ENCODE measurements around the gene ASB7. TPM values are rescaled to one million over a fixed set of nuclear protein-coding genes. Genes with fewer than 3 reads are reported as not detected.

ASB7 gene
- total and polyA plus RNA-seq, 10 donors: 3.4 to 27.1 (median 16.2) TPM

DNA sequence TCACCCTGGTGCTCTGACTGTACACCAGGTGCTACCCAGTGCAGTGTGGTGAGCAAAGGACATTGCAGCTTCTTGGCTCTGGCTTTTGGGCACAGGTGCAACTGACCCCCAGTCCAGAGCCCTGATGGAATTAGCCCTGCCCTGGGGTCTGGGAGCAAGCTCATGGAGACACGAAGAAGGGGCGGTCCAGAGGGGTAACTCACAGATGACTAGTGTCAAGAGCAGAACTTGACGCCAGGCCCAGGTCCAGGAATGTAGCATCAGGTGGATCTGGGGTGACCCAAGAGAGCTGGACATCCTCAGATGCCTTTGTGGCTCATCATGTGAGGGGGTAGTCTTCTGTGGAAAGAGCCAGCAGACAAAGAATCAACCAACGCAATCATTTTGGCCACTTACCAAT lies 88.9 kb downstream of the ASB7 start:
- Histone ChIP-seq H3K36me3 (no peaks in the 10 kb centered on the region), H3K9me3 (peaks cover 0 to 7% (median 0%) of the 10 kb centered on the region in 8 donors), H3K27me3 (replicated peaks in 1 of 7) (peaks cover 0 to 15% (median 0%) of the 10 kb centered on the region in 7 donors), H3K4me1 (peaks cover 0 to 14% (median 0%) of the 10 kb centered on the region in 6 donors), H3K4me3 (no peak overlapping the region), H3K27ac (no peak overlapping the region)
- no peak for DNase-seq
- 94 to 96% (median 94%) methylated on average over 4 of the region's 4 CpGs for WGBS, 5 donors
- intact Hi-C loops (cut with DNase I; ENCODE audit: low total_unique reads): no loop called here
- TF ChIP-seq, protein P1, sequence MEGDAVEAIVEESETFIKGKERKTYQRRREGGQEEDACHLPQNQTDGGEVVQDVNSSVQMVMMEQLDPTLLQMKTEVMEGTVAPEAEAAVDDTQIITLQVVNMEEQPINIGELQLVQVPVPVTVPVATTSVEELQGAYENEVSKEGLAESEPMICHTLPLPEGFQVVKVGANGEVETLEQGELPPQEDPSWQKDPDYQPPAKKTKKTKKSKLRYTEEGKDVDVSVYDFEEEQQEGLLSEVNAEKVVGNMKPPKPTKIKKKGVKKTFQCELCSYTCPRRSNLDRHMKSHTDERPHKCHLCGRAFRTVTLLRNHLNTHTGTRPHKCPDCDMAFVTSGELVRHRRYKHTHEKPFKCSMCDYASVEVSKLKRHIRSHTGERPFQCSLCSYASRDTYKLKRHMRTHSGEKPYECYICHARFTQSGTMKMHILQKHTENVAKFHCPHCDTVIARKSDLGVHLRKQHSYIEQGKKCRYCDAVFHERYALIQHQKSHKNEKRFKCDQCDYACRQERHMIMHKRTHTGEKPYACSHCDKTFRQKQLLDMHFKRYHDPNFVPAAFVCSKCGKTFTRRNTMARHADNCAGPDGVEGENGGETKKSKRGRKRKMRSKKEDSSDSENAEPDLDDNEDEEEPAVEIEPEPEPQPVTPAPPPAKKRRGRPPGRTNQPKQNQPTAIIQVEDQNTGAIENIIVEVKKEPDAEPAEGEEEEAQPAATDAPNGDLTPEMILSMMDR (IDR thresholded peaks at IDR 0.05 in 8 of 11, conservative IDR thresholded peaks at IDR 0.05 in 3 of 11): no peak
- no peak for TF ChIP-seq POLR2A (IDR thresholded peaks at IDR 0.05)

DNA sequence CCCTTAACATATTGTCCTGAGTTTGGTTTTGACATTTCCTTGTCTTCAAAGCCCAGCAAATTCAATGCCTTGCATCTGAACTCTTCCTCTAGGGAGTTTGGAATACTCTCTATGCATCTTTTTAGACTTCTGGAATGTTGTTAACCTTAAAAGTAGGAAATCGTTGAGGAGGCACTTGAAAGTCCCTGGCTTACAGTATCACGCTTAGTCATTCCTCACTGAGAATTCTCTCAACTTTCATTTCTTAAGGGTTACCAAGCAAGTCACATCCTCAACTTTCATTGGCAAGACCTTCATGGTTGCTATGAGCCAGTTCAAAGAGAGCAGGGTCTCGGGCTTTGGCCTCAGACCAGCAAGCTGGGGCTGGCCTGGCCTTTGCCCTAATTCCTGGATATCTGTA lies 89.9 kb downstream of the ASB7 start:
- Histone ChIP-seq H3K4me1 (peaks cover 0 to 14% (median 0%) of the 10 kb centered on the region in 6 donors), H3K4me3 (no peak overlapping the region), H3K27me3 (replicated peaks in 1 of 7) (peaks cover 0 to 12% (median 0%) of the 10 kb centered on the region in 7 donors), H3K27ac (peak overlapping the region in 3 of 8 donors; percentile 25 to 56 (median 33)), H3K36me3 (no peaks in the 10 kb centered on the region), H3K9me3 (peaks cover 0 to 7% (median 0%) of the 10 kb centered on the region in 8 donors)
- DNase-seq: no peak
- intact Hi-C loops (cut with DNase I; ENCODE audit: low total_unique reads): no loop called here
- 43 to 79% (median 60%) methylated on average over 3 of the region's 3 CpGs for WGBS, 5 donors
- TF ChIP-seq, protein P1 (IDR thresholded peaks at IDR 0.05 in 8 of 11, conservative IDR thresholded peaks at IDR 0.05 in 3 of 11): no peak
- TF ChIP-seq POLR2AphosphoS5 (IDR thresholded peaks at IDR 0.05) (no peak), POLR2A (IDR thresholded peaks at IDR 0.05) (no peak)

DNA sequence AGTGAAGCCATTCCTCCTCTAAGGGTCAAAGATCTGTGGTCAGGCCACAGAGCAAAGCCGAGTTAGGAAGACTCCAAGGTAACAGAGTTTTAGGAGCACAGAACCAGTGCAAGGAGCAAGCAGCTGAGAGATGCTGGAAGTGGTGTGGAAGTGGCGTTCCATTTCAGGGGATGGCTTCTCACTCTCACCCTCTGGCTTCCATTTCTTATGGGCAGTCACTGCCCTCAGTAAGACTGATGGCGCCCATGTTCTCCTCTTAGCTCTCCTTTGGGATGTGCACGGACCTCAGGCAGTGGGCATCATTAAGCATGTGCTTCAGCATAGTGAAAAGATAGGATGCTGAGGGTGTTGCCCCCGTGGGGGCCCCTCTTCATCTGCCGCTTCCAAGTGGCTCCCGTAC lies 90.3 kb downstream of the ASB7 start:
- intact Hi-C loops (cut with DNase I; ENCODE audit: low total_unique reads): no loop called here
- Histone ChIP-seq H3K27ac (peak overlapping the region in 3 of 8 donors; percentile 25 to 56 (median 33)), H3K4me3 (no peak overlapping the region), H3K4me1 (peaks cover 0 to 12% (median 0%) of the 10 kb centered on the region in 6 donors), H3K27me3 (replicated peaks in 1 of 7) (peaks cover 0 to 12% (median 0%) of the 10 kb centered on the region in 7 donors), H3K36me3 (no peaks in the 10 kb centered on the region), H3K9me3 (peaks cover 0 to 7% (median 0%) of the 10 kb centered on the region in 8 donors)
- 71 to 93% (median 81%) methylated on average over 5 to 7 of the region's 7 CpGs for WGBS, 5 donors
- TF ChIP-seq, protein P1 (IDR thresholded peaks at IDR 0.05 in 8 of 11, conservative IDR thresholded peaks at IDR 0.05 in 3 of 11): no peak
- TF ChIP-seq POLR2A (IDR thresholded peaks at IDR 0.05): no peak
- DNase-seq: no peak

DNA sequence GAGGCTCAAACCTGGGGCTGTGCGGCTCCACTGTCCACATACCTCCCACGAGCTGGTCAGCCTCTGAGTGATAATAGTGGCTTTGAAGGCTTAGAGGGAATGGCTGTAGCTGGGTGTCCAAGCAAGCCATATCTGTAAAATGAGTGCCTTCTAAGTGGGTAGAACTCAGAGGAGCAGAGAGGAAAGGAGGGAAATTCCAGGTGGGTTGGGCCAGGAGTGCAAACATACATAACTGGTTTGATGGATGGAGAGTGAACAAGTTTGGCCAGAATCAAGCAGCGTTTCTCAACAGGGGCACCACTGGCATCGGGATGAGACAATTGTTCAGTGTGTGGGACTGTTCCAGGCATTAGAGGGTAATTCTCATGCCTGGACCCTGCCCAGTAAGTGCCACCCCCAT lies 91.1 kb downstream of the ASB7 start:
- H3K4me3 ChIP-seq: no peak overlapping the region
- H3K36me3 ChIP-seq: no peaks in the 10 kb centered on the region
- peak overlapping the region in 5 of 8 donors; percentile 4 to 63 (median 52) for H3K27ac ChIP-seq
- peaks cover 0 to 5% (median 0%) of the 10 kb centered on the region in 6 donors for H3K4me1 ChIP-seq
- H3K27me3 ChIP-seq (replicated peaks in 1 of 7): peaks cover 0 to 8% (median 0%) of the 10 kb centered on the region in 7 donors
- peaks cover 0 to 7% (median 0%) of the 10 kb centered on the region in 8 donors for H3K9me3 ChIP-seq
- intact Hi-C loops (cut with DNase I; ENCODE audit: low total_unique reads): no loop called here
- no peak for DNase-seq
- TF ChIP-seq POLR2A (IDR thresholded peaks at IDR 0.05) (no peak), POLR2AphosphoS5 (IDR thresholded peaks at IDR 0.05) (no peak)
- TF ChIP-seq, protein P1 (IDR thresholded peaks at IDR 0.05 in 8 of 11, conservative IDR thresholded peaks at IDR 0.05 in 3 of 11): no peak
- 69 to 93% (median 85%) methylated on average over 4 of the region's 4 CpGs for WGBS, 5 donors
